Measurements from ENCODE around the gene GPX2.

The GPX2 gene

GRCh38 chr14:64958743-64959142 is 16.2 kb upstream of the GPX2 start:
- no peak for DNase-seq

GRCh38 chr14:64958201-64958600 is 15.7 kb upstream of the GPX2 start:
- no peak for DNase-seq

- no peak for DNase-seq
Measured at GRCh38 chr14:64956697-64957406, 14.3 kb upstream of the GPX2 start.

- DNase-seq, result no peak
Measured at GRCh38 chr14:64955297-64955696, 12.8 kb upstream of the GPX2 start.

GRCh38 chr14:64954491-64955240 is 12.1 kb upstream of the GPX2 start:
- no peak for DNase-seq

GRCh38 chr14:64953661-64954060 is 11.1 kb upstream of the GPX2 start:
- DNase-seq, result no peak

- DNase-seq, result no peak
Measured at GRCh38 chr14:64953310-64953654, 10.7 kb upstream of the GPX2 start.

- no peak for DNase-seq
Measured at GRCh38 chr14:64952598-64953309, 10.2 kb upstream of the GPX2 start.

GRCh38 chr14:64951724-64952123 is 9.2 kb upstream of the GPX2 start:
- no peak for DNase-seq

- no peak for DNase-seq
Measured at GRCh38 chr14:64951291-64951690, 8.7 kb upstream of the GPX2 start.

GRCh38 chr14:64950889-64951288 is 8.3 kb upstream of the GPX2 start:
- no peak for DNase-seq

GRCh38 chr14:64948612-64949210 is 6.2 kb upstream of the GPX2 start:
- DNase-seq, result no peak

GRCh38 chr14:64947710-64948611 is 5.4 kb upstream of the GPX2 start:
- no peak for DNase-seq

- DNase-seq, result no peak
Measured at GRCh38 chr14:64946310-64947045, 3.9 kb upstream of the GPX2 start.

- DNase-seq, result no peak
Measured at GRCh38 chr14:64945431-64946178, 3.1 kb upstream of the GPX2 start.

GRCh38 chr14:64944861-64945260 is 2.3 kb upstream of the GPX2 start:
- DNase-seq, result no peak

GRCh38 chr14:64944041-64944440 is 1.5 kb upstream of the GPX2 start:
- no peak for DNase-seq

GRCh38 chr14:64943556-64943955 is 1.0 kb upstream of the GPX2 start:
- no peak for DNase-seq

- DNase-seq, result no peak
Measured at GRCh38 chr14:64940336-64940910, 2.1 kb downstream of the GPX2 start.

GRCh38 chr14:64939817-64940190 is 2.7 kb downstream of the GPX2 start:
- no peak for DNase-seq

Measured in HCEC 1CT (cell line).